ENCODE results near the gene INSIG2. TPM values are rescaled to one million over a fixed set of nuclear protein-coding genes. Genes with fewer than 3 reads are reported as not detected.

Gene INSIG2
- total and polyA plus RNA-seq, 9 of the 15 experiments (the other 6 are each of a cell fraction or from before 2014, with no cell fraction given): 1.5 to 34.2 (median 6.4) TPM

- intact Hi-C loops (cut with micrococcal nuclease) (no loop called here), in situ Hi-C loops (cut with MboI) (no loop called here)
- no peak for TF ChIP-seq ZNF740 (CRISPR knock-in tag; IDR thresholded peaks at IDR 0.05)
- no peak for TF ChIP-seq ZNF740 (tag; IDR thresholded peaks at IDR 0.05)
- no peak for TF ChIP-seq ARID1B (IDR thresholded peaks at IDR 0.05)
- no peak for TF ChIP-seq ZNF263 (CRISPR knock-in tag; IDR thresholded peaks at IDR 0.05; ENCODE audit: borderline replicate concordance)
- no peak for TF ChIP-seq ATF3 (IDR thresholded peaks at IDR 0.05)
- no peak for TF ChIP-seq ATF3 (CRISPR knock-in tag; conservative IDR thresholded peaks at IDR 0.05)
- no peak for TF ChIP-seq CHD2 (IDR thresholded peaks at IDR 0.05; ENCODE audit: low read depth, low read length)
- no peak for TF ChIP-seq FOXA1 (IDR thresholded peaks at IDR 0.05; ENCODE audit: borderline replicate concordance)
- TF ChIP-seq NFIC (IDR thresholded peaks at IDR 0.05): no peak
- no peak for TF ChIP-seq RBBP5 (IDR thresholded peaks at IDR 0.05; ENCODE audit: borderline replicate concordance, insufficient read depth, low read length, poor library complexity, severe bottlenecking)
- TF ChIP-seq POLR2H (tag; IDR thresholded peaks at IDR 0.05; ENCODE audit: low read depth): no peak
- no peak for TF ChIP-seq TAF9B (IDR thresholded peaks at IDR 0.05; ENCODE audit: partially characterized antibody)
- TF ChIP-seq USF1 (CRISPR knock-in tag; IDR thresholded peaks at IDR 0.05): no peak
- TF ChIP-seq TBL1XR1 (IDR thresholded peaks at IDR 0.05; ENCODE audit: low read length in 2 of 2): no peak
- TF ChIP-seq FOXJ2 (tag; IDR thresholded peaks at IDR 0.05): no peak
- no peak for TF ChIP-seq PHF8 (IDR thresholded peaks at IDR 0.05; ENCODE audit: borderline replicate concordance, low read length)
- Histone ChIP-seq H3K27me3 (ENCODE audit: control insufficient read depth in 2 of 2, insufficient read depth in 2 of 2, low read length in 2 of 2) (no peaks in the 10 kb centered on the region), H4K20me1 (replicated peaks; ENCODE audit: control insufficient read depth, insufficient read depth, low read length) (peaks cover 11% of the 10 kb centered on the region), H3K4me2 (ENCODE audit: insufficient read depth, low read length) (no peak overlapping the region), H3K4me3 (no peak overlapping the region), H3K9me3 (replicated peaks; ENCODE audit: control insufficient read depth, insufficient read depth, low read depth, low read length) (no peaks in the 10 kb centered on the region), H3K27ac (ENCODE audit: extremely low read depth, low read depth, low read length) (no peak overlapping the region), H3K9me1 (ENCODE audit: control insufficient read depth, insufficient read depth, low read length) (no peaks in the 10 kb centered on the region), H3K79me2 (ENCODE audit: control insufficient read depth, insufficient read depth, low read length) (peaks cover 18% of the 10 kb centered on the region), H2AFZ (ENCODE audit: low read depth, low read length) (no peak overlapping the region), H3K9ac (ENCODE audit: insufficient read depth in 1 of 2, low read depth in 2 of 2, low read length in 2 of 2) (no peak overlapping the region; a peak in 1 of 4 replicates), H3K4me1 (replicated peaks in 1 of 2; ENCODE audit: control insufficient read depth in 2 of 2, insufficient read depth in 2 of 2, low read length in 2 of 2) (peaks cover 0 to 4% of the 10 kb centered on the region in 2 experiments; a peak in 1 of 5 replicates), H3K36me3 (ENCODE audit: control insufficient read depth, insufficient read depth, low read length) (peaks cover 3% of the 10 kb centered on the region; the same call in 1 of the 3 replicates)
- ChIA-PET CTCF (ENCODE audit: low intra/inter-chr PET ratio) (no interaction called here), POLR2A (no interaction called here)
- DNase-seq (ENCODE audit: extremely low read depth in 1 of 4, low spot score in 3 of 4): no peak
- ATAC-seq: no peak
- no peak for FAIRE-seq
- BruUV-seq (replicated peaks): no TSS peak
- no CpG with 5 or more reads among the region's 1 CpG for WGBS (ENCODE audit: insufficient coverage, low coverage, missing lambda C conversion rate)
These were observed 10.2 kb downstream of the INSIG2 start for GRCh38 chr2:118098307-118099030.
